NCI-H1417 treated with DMSO at 0.1 percent for 48 hours (cell line): ENCODE measurements around the gene ZNF536.

Experiments used
- DNase-seq: peaks from one replicate; lab custom pipeline; 2025; lab: John Stamatoyannopoulos, UW

ZNF536 gene

DNA sequence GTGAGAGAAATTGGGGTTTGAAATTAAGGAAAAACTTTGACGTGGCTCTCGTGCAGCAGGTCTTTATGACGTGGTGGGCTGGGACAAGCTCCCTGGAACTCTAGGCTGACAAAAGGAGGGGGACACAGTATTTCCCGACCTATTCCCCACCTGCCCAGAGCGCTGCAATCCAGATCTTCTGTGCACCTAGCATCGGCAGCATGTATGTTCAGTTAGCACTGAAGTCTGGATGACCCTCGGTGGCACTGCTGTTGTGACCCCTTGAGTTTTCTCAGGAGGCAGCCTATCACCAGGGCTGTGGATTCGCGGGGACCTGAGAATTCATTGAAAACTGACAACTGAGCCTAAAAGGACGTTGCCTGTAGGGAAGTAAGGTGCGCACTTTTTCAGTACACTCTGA is 9.1 kb upstream of the ZNF536 start:
- no peak for DNase-seq

DNA sequence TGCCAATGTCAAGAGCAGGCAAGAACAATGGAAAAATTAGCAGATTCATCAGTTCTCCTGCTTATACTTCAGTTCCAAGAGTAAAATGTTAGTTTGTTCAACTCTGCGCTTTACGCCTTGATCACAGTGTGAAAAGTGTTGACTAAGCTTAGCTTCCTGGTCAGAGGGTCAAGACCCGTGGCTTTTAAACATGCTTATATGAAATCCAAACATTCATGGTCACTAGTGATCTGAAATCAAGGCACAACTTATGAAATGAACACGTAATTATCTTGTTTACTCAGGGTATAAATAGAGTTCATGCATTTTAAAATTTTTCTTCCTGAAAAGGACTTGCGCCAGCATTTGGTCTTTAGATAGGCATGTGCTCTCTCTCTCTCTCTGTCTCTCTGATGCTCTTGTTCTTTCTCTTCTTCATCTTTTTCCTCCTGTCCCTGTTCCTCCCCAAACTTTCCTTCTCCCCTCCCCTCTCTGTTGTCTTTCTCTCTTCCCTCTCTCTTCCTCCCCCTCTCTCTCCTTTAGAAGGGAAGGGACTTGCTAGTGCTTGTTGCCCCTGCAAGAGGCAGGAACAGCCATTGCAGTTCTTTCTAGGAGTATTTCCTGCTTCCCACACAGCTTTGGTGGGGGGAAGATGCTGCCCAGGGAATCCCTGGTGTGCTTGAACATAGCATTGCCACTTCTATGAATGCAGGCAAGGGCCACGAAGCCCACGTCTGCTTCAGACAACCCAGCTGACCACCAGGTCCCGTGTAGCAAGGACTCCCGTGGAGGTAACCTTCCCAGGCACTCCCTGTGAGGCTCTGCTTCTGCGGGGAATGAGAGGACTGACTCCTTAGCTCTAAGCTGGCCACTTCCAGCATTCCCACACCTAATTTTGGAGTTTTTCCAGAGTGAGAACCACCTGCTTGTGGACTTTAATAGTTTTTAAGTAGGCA is 7.1 kb upstream of the ZNF536 start:
- no peak for DNase-seq

DNA sequence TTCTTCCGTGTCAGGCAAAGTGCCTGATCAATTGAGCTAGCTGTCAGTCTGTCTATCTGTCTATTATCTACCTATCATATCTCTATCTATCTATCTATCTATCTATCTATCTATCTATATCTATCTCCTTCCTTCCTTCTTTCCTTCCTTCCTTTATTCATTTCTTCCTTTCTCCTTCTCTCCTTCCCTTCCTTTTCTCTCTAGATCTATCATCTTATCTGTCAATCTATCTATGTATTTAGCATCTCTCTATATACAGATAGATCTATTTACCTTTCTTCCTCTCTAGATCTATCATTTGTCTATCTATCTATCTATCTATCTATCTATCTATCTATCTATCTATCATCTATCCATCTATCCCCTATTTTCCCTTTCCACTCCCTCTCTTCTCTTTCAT is 5.9 kb upstream of the ZNF536 start:
- no peak for DNase-seq

DNA sequence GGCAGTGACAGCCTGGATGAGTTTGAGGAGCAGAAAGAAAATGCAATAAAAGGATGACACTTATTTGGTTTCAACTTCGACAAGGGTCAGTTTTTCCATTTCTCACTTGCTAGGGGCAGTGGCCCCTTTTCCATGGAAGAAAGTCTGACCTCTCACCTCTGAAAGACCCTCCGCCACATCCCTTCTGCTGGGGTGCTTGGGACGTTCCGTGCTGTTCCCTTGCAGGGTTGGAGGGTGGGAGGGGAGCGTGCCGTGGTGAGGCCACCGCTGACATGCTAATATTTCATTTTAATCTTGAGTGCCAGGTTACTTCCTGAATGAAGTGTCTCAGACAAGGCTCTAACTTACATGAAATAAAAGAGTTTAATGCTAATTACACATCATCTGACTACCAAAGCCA is 5.2 kb upstream of the ZNF536 start:
- no peak for DNase-seq

DNA sequence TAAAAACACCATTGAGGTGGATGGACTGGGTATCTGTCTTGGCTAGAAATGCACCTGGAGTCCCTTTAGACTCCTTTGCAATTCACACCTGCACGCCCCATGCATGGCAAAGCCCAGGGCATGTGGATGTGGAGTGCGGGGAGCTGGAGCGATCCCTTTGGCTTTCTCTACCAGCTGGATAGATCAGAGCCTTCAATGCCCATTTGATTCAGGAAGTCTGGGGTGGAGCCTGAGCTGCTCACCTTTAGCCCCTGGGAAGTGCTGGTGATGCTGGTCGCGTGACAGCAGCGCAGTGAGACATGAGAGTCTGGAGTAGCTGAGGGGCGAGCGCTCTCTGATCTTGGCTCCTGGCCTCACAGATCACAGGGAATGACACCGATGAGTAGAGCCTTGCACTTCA is 4.8 kb upstream of the ZNF536 start:
- DNase-seq, result no peak

DNA sequence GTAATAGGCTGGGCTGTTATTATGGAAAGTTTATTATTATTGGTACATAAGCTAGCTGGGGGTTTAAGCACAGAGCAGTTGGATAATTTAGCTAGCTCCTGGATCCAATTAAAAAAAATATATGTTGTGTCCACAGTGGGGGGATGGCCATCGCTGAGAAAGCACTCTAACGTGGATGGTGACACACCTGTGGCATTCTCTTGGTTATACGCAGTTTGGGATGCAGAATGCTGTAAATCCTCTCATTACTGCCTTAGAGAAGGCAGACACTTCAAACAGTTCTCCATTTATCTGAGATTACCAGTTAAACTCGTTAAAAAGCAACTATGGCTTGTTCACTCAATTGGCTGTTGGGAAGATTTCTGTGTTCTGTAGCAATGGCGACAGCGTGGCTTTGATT is 2.4 kb upstream of the ZNF536 start:
- DNase-seq, result no peak

DNA sequence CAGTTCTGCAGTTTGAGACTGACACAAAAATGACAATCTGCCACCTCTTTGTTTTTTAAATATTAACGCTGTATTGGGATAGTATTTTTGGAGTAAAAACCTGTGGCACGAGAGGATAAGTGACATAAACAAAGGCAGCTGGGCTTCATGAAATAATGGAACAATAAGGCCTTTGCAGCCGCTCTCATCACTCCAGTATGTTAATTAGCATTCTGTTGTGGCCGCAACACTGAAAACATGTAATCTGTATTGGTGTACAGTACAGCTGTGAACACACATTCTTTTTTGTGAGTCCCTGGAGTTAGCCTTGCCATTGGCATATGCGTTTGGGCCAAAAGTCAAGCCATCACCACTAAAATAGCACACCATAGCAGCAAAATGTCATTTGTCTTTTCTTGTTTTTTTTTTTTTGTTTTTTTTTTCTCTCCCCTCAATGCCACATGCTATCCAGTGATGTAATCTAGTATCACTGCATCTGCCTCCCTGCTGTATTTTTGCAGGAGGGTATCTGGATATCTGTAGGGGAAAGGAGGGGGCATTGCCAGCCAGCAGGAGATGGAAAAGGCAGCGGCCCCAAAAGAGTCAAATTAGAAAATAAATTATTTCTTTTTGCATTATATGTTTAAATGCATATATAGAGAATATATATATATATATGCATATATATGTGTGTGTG is 885 bp upstream of the ZNF536 start:
- no peak for DNase-seq

DNA sequence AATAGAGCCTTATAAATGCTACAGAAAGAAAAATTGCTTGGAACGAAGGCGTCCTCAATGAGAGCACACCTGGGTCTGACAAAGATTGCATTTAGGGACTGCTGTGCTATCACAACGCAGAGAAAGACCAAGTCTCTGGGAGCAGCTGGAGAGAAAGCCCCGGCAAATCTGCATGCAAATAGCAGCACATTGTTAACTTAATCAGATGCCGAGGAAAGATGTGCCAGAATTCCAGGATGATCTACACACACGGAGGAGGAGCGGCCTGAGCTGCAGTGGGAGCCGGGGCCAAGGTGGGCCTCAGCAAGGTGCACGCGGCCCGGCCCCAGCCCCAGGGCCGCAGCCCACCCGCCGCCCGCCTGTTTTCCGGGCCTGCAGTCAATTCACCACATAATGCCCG is 1.4 kb downstream of the ZNF536 start:
- no peak for DNase-seq

DNA sequence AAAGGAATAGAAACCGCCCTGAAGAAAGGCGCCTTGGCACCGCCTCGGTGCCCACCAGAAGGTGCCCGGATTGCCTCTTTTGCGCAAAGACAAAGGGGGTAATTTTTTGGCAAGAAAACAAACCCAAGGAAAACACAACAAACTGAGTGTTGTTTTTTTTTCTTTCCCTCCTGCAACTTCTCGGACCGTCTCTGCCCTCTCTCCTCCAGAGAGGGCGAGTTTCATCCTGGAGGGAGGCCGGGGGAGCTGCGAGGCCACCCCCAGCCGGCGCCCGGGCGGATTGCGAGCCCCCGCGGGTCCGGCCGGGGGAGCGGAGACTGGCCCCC is 2.3 kb downstream of the ZNF536 start:
- DNase-seq, result no peak

DNA sequence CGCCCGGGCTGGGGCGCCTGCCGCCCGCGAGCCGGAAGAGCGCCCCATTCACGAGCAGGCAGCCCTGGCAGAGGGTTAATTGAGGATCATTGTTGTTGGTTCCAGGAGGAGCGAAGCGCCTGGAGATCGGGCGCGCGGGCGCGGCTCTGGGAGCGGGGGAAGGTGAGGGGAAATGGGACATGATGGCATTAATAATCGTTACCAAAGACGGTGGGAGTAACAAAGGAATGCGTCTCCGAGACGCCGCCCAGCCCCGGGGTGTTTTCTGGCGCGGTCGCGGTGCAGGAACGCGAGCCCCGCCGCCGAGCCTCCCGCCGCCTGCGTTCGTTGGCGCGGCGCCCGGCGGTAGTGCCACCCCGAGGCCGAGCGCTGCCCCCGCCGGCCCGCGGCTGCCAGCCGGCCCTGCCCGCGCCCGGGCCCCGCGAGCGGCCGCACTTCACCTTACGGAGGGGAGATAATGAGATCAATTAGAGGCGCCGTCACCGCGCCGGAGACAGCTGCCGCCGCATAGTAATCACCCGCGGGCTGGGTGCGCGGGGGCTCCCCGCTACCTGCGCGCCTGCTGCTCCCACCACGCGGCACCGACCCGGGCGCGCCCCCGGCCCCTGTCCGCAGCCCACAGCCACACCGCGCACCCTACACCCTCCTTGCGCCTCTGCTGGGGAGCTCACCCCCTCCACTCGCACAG is 2.8 kb downstream of the ZNF536 start:
- DNase-seq, result no peak

DNA sequence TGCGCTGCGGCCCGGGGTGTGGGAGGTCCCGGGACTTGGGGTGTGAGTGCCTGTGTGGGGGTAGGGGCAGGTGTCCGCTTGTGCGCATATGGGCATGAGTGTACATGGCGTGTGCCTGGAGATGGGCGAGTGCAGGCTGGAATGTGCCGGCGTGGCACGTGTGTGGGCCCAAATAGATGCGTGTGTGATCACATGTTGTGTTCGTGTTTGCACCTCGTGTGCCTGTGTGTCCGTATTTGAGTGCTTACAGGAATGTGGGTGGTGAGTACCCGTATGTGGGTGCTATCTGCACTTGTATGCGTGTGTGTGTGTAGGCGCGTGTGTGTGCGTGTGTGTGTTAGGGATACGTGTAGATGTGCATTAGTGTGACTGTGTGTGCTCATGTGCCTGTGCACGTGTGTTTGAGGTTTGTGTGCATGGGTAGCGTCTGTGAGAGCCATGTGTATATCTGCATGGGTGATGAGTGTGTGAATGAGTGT is 3.4 kb downstream of the ZNF536 start:
- no peak for DNase-seq

DNA sequence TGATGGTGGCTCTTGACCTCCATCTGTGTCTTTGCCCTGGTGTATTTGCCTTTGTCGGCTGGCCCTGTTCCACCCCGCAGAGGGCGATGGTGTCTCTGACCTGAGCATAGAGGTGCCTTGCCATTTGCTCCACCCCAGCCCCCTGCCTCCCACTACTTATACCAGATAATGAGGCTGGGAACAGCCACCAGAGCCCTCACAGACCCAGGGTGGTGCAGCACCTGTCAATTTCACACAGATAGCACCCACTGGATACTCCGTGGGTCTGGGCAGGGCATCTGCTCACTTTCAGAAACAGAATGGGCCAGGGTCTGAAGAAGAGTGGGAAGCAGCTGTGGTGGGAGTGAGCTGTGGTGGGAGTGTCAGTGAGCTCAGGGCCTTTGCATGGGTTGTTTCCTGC is 4.1 kb downstream of the ZNF536 start:
- DNase-seq, result no peak

DNA sequence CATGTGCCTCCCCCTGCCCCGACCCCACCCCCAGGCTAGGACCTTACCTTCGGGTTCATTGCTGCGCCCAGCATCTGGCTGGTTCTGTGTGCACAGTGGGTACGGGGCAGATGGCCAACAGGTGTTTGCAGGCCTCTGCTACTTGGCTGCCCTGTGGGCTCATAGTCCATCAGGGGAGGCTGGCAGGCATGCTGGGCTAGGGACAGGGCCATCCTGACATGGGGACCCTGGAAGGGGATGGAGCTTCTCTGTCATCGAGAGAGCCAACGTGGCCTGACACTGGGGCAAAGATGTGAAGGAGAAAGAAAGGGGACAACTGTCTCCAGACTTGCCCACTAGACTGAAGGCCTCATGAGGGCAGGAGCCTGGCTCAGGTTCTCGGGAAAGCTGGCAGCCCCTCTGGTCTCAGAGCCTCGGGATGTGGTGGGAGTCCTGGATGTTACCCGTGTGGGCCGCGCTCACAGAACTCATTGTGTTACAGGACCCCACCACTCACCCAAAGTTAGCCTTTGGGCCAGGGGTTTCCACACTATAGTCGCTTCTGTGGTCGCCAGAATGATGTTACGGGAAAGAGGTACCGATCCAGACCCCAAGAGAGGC is 4.7 kb downstream of the ZNF536 start:
- DNase-seq, result no peak

DNA sequence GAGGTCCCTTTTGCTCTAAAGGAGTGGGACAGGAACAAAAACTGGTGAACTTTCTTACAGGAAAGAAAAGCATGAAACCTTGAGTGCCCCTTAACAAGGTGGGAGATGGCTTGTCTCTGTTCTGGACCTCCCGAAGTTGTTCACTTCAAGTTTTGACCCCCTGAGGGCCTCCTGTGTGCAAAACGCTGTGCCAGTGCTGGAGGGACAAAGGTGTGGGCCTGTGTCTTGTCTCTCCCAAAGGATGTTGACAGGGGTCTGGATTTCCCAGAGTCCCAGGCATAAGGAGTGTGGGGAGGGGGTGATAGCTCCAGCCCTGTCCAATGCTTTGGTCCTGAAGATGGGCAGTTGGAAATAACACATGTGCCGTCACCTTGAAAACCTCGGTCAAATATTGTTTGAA is 6.5 kb downstream of the ZNF536 start:
- no peak for DNase-seq

DNA sequence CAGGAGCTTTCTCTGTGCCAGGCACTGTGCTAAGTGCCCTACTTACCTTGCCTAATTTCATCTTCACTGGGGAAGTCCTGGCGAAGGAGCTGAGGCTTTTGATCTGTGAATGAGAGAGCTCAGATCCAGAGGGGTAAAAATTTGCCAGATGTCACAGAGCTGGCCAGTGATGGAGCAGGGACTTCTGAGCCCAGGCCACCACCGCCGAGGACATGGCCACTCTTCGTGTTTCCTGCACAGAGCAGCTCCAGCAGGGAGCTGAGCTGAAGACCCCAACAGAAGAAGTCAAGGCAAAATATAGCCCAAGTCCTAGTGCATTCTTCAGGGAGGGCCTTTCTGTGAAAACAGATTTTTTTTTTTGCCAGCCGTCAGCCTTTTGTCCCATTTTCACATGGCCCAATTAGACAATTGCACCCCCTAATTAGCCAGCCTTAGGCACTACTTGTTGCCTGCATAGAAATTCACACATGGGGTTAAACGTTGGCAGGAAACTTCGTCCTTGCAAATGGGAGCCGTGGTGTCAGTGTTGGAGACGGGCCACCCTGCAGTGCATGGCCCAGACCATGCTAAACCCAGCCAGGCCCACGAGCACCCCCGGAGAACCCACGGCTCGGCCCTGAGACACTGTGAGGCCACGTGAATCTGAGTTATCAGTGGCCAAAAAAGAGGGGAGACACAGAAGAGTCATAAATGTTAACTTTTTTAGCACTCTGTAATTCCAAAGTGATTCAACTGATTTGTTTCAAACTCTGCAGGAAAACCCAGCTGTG is 7.8 kb downstream of the ZNF536 start:
- DNase-seq, result no peak

DNA sequence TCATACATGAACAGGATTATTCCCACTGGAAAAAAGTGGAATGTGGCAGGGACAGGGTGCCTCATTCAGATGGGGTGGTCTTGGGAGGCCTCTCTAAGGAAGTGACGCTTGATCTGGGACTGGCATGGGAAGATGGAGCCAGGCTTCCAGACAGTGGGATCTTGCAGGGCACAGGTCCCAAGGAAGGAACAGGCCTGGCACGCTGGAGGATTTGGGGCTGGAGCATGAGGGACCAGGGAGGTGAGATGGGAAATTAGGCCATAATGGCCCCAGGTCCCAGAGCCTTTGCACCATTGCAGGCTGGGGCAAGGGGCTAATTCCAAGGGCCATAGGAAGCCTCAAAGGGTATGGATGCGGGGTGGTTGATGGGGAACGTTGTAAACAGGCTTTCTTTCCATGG is 9.2 kb downstream of the ZNF536 start:
- DNase-seq, result no peak

DNA sequence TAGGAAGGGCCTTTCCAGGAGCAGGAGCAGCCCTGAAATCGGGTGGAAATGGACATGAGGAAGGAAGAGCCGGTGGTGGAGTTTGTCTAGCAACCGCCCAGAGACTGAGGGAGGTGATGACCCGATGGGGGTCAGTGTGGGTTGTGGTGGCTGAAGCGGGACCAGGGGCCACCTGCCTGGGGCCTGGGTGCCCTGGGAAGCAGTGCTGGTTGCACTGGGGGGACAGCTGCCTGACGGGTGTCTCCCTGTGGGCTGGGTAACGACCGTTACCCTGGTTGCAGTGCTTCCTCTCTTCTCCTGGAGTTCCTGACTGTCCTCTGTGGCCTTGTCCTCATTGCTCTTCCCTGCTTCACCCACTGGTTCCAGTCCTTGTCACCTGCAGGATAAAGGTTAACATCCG is 13.0 kb downstream of the ZNF536 start:
- no peak for DNase-seq

DNA sequence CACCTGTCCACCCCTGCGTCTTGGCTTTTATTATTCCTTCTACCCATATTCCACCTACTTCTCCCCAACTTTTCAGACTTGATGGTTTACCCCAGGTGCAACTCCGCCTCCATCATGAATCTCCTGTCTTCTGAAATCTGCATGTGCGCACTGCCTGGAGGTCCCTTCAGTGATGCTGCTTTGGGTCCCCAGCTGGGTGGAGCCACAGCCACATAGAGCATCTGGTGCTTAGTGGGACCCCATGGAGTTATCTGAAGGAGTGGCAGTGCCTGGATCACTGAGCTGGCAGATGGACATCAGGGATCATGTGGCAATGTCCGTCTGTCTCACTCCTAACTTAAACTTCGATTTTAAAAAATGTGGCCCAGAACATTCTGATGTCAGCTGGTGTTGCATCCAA is 13.5 kb downstream of the ZNF536 start:
- no peak for DNase-seq

DNA sequence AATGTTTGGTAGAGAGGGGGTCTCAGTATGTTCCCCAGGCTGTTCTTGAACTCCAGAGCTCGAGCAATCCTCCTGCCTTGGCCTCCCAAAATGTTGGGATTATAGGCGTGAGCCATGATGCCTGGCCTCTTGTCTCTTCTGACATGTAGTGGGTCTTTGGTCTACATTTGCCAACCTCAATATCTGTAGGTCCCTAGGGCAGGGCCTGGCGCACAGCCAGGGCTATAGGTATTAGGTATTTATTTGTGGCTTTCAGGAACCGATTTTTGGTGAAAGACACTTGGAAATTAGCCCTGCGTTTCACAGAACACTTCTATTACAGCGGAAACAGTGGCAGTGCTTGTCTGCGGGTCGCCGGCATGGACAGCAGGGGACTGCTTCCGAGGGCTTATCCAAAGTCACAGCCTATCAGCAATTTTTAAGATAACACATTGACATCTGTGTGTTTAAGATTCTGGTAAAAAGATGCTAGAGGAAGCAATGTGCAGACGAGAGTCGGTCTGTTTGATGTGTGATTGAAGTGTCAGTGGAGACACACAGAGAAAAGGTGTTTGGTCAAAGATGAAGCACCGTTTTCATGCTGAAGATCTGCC is 14.5 kb downstream of the ZNF536 start:
- no peak for DNase-seq

DNA sequence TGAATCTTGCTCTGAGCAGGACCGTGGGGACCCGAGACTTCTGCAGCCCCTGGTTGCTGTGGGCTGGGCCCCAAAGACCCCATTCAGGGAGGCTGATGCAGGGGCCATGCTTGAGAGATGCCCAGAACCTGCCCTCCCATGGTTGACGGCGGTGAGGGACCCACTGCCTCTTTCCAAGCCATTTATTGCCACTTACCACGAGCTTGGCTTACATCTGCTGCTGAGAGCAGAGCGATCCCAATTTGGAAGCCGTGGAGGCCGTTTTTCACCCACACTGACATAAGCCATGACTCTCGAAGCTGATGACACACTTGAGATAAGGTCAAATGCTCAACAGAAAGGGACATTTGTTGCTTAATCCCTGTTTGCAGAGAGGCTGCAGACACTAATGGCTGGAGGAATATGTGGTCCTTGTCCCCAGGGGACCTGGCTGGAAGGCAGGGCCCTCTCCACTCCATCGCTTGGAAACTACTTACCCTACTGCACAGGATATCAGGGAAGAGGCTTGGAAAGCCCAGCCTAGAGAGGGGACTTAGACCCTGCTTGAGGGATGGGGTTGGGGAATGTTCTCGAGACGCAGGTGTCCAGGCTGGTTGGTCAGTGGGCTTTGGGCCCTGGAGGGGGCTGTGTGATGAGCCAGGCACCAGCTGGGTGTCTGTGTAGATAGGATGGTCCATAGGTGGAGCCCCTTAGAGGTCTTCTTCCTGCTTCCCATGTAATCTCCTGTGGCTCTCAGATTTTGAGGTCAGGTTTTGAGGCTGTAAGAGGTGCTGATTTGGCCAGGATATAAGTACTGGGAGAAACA is 15.3 kb downstream of the ZNF536 start:
- DNase-seq, result no peak

DNA sequence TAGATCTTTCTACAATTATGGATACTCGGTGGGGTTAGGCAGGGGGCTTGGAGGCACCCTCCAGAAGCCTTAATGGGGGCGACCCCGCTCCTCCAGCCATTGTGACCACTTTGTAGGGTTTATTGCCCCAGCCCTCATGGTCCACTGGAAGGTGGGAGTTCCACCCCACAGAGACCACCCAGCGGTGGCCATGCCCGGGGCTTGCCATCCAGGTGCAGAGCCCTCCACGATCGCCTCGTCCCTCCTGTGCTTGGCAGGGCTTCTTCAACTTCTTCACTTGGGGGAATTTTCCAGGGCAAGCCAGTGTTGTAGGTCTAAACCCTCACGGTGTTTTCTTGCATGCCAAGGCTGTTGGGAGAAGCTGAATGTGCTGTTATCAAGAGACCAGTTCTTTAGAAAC is 16.1 kb downstream of the ZNF536 start:
- no peak for DNase-seq
